HepG2 (cell line): Measurements from ENCODE around the gene PTPN14. TPM values are rescaled to one million over a fixed set of nuclear protein-coding genes. Genes with fewer than 3 reads are reported as not detected.
A peak's percentile ranks its signal among the peaks of the same experiment; 100 is the strongest.
"Not testable (repeated sequence)": the region's sequence is repeated elsewhere in the genome, so short reads cannot be mapped to it uniquely, and the experiment has no call there.

ENCODE experiments used
- ATAC-seq: fragments of 200-7000 bp; cut with Tn5 transposase; 3 replicates; pipeline ENCODE4 v1.9.1; 2020; ENCODE audit warnings: mild to moderate bottlenecking, moderate library complexity
- BruUV-seq: library from RNA; stranded (reverse); fragments of 400-500 nt; replicated peaks from 2 replicates; lab custom pipeline; 2021; lab: Mats Ljungman, UMichigan
- CTCF ChIA-PET: fragments of 300-600 bp; formaldehyde crosslinking; extraction: SDS; loops from one replicate; lab custom pipeline; 2021; ENCODE audit warnings: low total read pairs, inconsistent platforms, low intra/inter-chr PET ratio; lab: Yijun Ruan, JAX
- POLR2A ChIA-PET: fragments of 350-600 bp; sonication (Branson Sonifier 250); formaldehyde crosslinking; loops from one replicate; lab custom pipeline; 2020; ENCODE audit warnings: antibody characterized with exemption, inconsistent platforms; lab: Yijun Ruan, JAX
- DNase-seq: peaks from one replicate; pipeline ENCODE4 v3.0.0-alpha.2; 2015; ENCODE audit warnings: low spot score
- FAIRE-seq: peaks from 3 replicates; lab custom pipeline; 2011; peaks lifted over from hg19 to GRCh38; lab: Jason Lieb, UNC
- H2AFZ ChIP-seq: one replicate; pipeline ENCODE4 v1.6.1; 2011; ENCODE audit warnings: low read length, inconsistent platforms
- H3K27ac ChIP-seq: fragments of 300-600 bp; 3 replicates; pipeline ENCODE4 v1.8.0; 2011; ENCODE audit warnings: mixed run types, mild to moderate bottlenecking, mixed read lengths, low read length, inconsistent platforms; ENCODE audit not compliant: insufficient read depth; ENCODE audit errors: extremely low read length
- H3K27me3 ChIP-seq, 2 experiments: fragments of 200-600 bp in 1 of 2; 2 replicates in 1 of 2; 3 replicates in 1 of 2; pipeline versions ENCODE4 v1.6.0 to v1.8.0; 2011; ENCODE audit warnings: low read length in 2 of 2, mild to moderate bottlenecking in 2 of 2, moderate library complexity in 2 of 2, inconsistent platforms in 1 of 2; ENCODE audit not compliant: insufficient read depth in 2 of 2, control insufficient read depth in 1 of 2
- H3K36me3 ChIP-seq, 2 experiments: fragments of 200-600 bp in 1 of 2; replicated peaks in 1 of 2; 2 replicates in 1 of 2; 3 replicates in 1 of 2; pipeline versions ENCODE4 v1.5.1 to v1.8.0; 2011; ENCODE audit warnings: low read length in 2 of 2, inconsistent platforms in 1 of 2; ENCODE audit not compliant: insufficient read depth in 2 of 2, control insufficient read depth in 1 of 2
- H3K4me1 ChIP-seq: 2 replicates; pipeline ENCODE4 v1.5.1; 2012; ENCODE audit warnings: low read length, inconsistent platforms; ENCODE audit not compliant: insufficient read depth
- H3K4me2 ChIP-seq: 2 replicates; pipeline ENCODE4 v1.6.0; 2011; ENCODE audit warnings: low read depth, low read length, inconsistent platforms
- H3K4me3 ChIP-seq, 3 experiments: fragments of 200-600 bp in 1 of 3; sonication (generic), shearing (Covaris generic) in 1 of 3; replicated peaks in 1 of 3; 2 replicates each; pipeline ENCODE4 v1.5.1; 2011 to 2016; ENCODE audit warnings: low read length in 3 of 3, inconsistent platforms in 2 of 3, low read depth in 2 of 3, mild to moderate bottlenecking in 2 of 3, control low read depth in 1 of 3, mixed read lengths in 1 of 3; ENCODE audit not compliant: insufficient read depth in 1 of 3
- H3K79me2 ChIP-seq: one replicate; pipeline ENCODE4 v1.6.1; 2011; ENCODE audit warnings: low read length, inconsistent platforms; ENCODE audit not compliant: insufficient read depth
- H3K9ac ChIP-seq: 2 replicates; pipeline ENCODE4 v1.6.0; 2011; ENCODE audit warnings: mild to moderate bottlenecking, low read depth, low read length, inconsistent platforms; ENCODE audit not compliant: insufficient read depth
- H3K9me3 ChIP-seq: 2 replicates; pipeline ENCODE4 v1.5.1; 2012; ENCODE audit warnings: mild to moderate bottlenecking, low read length
- H4K20me1 ChIP-seq: 2 replicates; pipeline ENCODE4 v1.6.0; 2011; ENCODE audit warnings: inconsistent platforms, mild to moderate bottlenecking, low read length, moderate library complexity; ENCODE audit not compliant: insufficient read depth
- CREB1 ChIP-seq, 2 experiments: fragments of 450-650 bp in 1 of 2; IDR thresholded peaks; 2 replicates each; pipeline ENCODE4 v1.6.1; 2016 to 2017; ENCODE audit warnings: control low read depth in 1 of 2, mild to moderate bottlenecking in 1 of 2, missing compliant biosample characterization in 1 of 2, missing genetic modification characterization in 1 of 2
- CREM ChIP-seq, 2 experiments: sonication (generic) in 1 of 2; formaldehyde crosslinking in 1 of 2; IDR thresholded peaks; 2 replicates each; pipeline versions ENCODE4 v1.4.0 to v1.6.1; 2016 to 2020; ENCODE audit warnings: antibody characterized with exemption in 1 of 2, mild to moderate bottlenecking in 1 of 2, missing genetic modification reagents in 1 of 2
- KDM2A ChIP-seq: sonication (generic); formaldehyde crosslinking; IDR thresholded peaks from 2 replicates; pipeline ENCODE4 v1.4.0; 2020; ENCODE audit warnings: low read depth, missing genetic modification reagents, borderline replicate concordance
- MAFF ChIP-seq: IDR thresholded peaks from 2 replicates; pipeline ENCODE4 v1.6.1; 2011; ENCODE audit warnings: low read depth, low read length, improper control_type of control experiment
- MAFK ChIP-seq, 2 experiments: IDR thresholded peaks in 1 of 2; conservative IDR thresholded peaks in 1 of 2; 2 replicates each; pipeline ENCODE4 v1.6.1; 2011; ENCODE audit warnings: improper control_type of control experiment in 2 of 2, low read length in 2 of 2
- MEIS1 ChIP-seq: sonication (generic); formaldehyde crosslinking; IDR thresholded peaks from 2 replicates; pipeline ENCODE4 v1.9.0; 2021; ENCODE audit warnings: mild to moderate bottlenecking, missing genetic modification reagents, moderate library complexity, borderline replicate concordance
- SMYD3 ChIP-seq: sonication (generic); formaldehyde crosslinking; IDR thresholded peaks from 2 replicates; pipeline ENCODE4 v1.8.1; 2023; ENCODE audit warnings: mild to moderate bottlenecking, missing genetic modification reagents
- TOE1 ChIP-seq: sonication (generic); formaldehyde crosslinking; IDR thresholded peaks from 2 replicates; pipeline ENCODE4 v1.4.0; 2020; ENCODE audit warnings: mild to moderate bottlenecking, missing genetic modification reagents
- ZNF563 ChIP-seq: sonication (generic); formaldehyde crosslinking; IDR thresholded peaks from 2 replicates; pipeline ENCODE4 v1.8.0; 2022; ENCODE audit warnings: mild to moderate bottlenecking, moderate library complexity, missing genetic modification reagents
- ZSCAN30 ChIP-seq: sonication (generic); formaldehyde crosslinking; IDR thresholded peaks from 2 replicates; pipeline ENCODE4 v1.5.0; 2020; ENCODE audit warnings: mild to moderate bottlenecking, missing genetic modification reagents
- WGBS: methylation state at CpG from one replicate; pipeline ENCODE4 v1.1.6; 2017; ENCODE audit warnings: low lambda C conversion rate; 5-methylcytosine and 5-hydroxymethylcytosine counted together
- in situ Hi-C: cut with HindIII; loops from 2 replicates; pipeline ENCODE4 v1.10.0; 2017; ENCODE audit warnings: low pct_unique_long_range_greater_than_20kb; ENCODE audit not compliant: extremely low pct_ligation_motif_present
- intact Hi-C: fragments of 100-400 bp; cut with micrococcal nuclease; formaldehyde crosslinking; loops from one replicate; pipeline ENCODE4 v1.10.0; 2022; ENCODE audit not compliant: unreplicated experiment
- polyA plus RNA-seq, 8 experiments: library from polyadenylated mRNA; depleted of rRNA in 3 of 8; stranded (reverse) in 7 of 8; unstranded in 1 of 8; fragments of >200 nt; fragmentation: Illumina TruSeq in 4 of 8; extraction: Trizol in 4 of 8; gene quantifications; 2 replicates each; pipeline versions ENCODE4 v1.2.1 to v1.2.3, GENCODE V29; 2011 to 2016; ENCODE audit warnings: low read depth in 4 of 8, missing spikeins in 1 of 8, mixed read lengths in 1 of 8; ENCODE audit not compliant: insufficient read depth in 1 of 8
- total RNA-seq, 5 experiments: library from RNA; depleted of rRNA; stranded (reverse); fragments of >200 nt; fragmentation: Illumina TruSeq; extraction: Trizol; gene quantifications; 2 replicates each; pipeline ENCODE4 v1.2.3, GENCODE V29; 2016; ENCODE audit warnings: low read depth in 1 of 5

Gene PTPN14
- total and polyA plus RNA-seq, 2 of the 13 experiments (the other 11 are each of a cell fraction or from before 2014, with no cell fraction given): 3.9 to 4.7 TPM

DNA sequence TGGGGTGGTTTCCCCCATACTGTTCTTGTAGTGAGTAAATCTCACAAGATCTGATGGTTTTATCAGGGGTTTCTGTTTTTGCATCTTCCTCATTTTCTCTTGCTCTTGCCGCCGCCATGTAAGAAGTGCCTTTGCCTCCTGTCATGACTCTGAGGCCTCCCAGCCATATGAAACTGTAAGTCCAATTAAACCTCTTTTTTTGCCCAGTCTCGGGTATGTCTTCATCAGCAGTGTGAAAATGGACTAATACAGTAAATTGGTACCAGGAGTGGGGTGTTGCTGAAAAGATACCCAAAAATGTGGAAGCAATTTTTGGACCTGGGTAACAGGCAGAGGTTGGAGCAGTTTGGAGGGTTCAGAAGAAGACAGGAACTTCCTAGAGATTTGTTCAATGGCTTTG lies 24.7 kb upstream of the PTPN14 start:
- H3K27me3 ChIP-seq, DNase-seq, BruUV-seq, ATAC-seq, H3K79me2 ChIP-seq, H3K36me3 ChIP-seq, H3K4me1 ChIP-seq, intact Hi-C loops, H3K4me2 ChIP-seq, H4K20me1 ChIP-seq, H3K27ac ChIP-seq, in situ Hi-C loops, H3K4me3 ChIP-seq, H3K9ac ChIP-seq, POLR2A ChIA-PET, CTCF ChIA-PET, FAIRE-seq, H2AFZ ChIP-seq: not testable (repeated sequence)
- WGBS: 65% methylated on average over 3 of the region's 3 CpGs
- H3K9me3 ChIP-seq: peaks cover 15% of the 10 kb centered on the region

DNA sequence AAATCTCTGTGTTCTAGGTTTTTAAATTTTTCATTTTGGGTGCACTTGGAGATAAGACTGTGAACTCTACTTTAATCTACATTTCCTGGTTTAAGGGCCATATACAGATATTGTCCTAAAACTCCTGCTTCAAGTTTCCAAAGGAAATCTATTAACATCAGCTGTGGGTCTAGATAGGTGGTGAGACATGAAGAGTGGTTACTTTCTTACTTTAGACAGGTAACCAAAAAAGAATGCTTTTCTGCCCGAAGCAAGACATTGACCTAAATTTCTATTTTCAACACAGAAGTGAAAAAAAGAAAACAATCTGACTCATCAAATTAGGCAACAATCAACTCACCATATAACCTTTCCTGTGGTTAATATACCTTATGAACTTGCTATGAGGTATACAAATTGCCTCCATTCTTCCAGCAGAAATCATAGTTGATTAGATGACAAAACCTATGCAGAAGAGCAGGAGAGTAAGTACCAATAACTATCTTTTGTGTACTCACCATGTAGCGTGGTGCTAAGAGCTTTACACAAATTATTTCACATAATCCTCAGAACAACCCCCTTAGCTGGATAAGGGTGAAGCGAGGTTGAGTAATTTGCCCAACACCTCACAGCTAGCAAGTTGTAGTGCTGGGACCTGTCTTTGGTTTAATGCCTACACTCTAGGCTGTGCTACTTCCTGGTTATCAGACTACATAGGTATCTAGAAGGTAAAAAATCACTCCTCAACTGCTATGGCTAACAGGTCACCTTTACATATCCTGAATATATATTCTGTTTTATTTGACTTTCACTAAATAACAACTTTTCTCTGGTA lies 23.4 kb upstream of the PTPN14 start:
- no peaks in the 10 kb centered on the region for H4K20me1 ChIP-seq
- ChIA-PET CTCF (no interaction called here), POLR2A (no interaction called here)
- H3K4me3 ChIP-seq: no peak overlapping the region
- peaks cover 15% of the 10 kb centered on the region for H3K9me3 ChIP-seq
- no peaks in the 10 kb centered on the region for H3K4me1 ChIP-seq
- ATAC-seq (no peak), FAIRE-seq (no peak), DNase-seq (no peak)
- intact Hi-C loops: no loop called here
- no peaks in the 10 kb centered on the region for H3K79me2 ChIP-seq
- H3K4me2 ChIP-seq: no peak overlapping the region
- no TSS peak for BruUV-seq
- no peak overlapping the region for H3K9ac ChIP-seq
- no peak overlapping the region for H2AFZ ChIP-seq
- in situ Hi-C loops: no loop called here
- no peaks in the 10 kb centered on the region for H3K36me3 ChIP-seq
- no peak overlapping the region for H3K27ac ChIP-seq
- peaks cover 0 to 12% of the 10 kb centered on the region in 2 experiments; a peak in 3 of 5 replicates for H3K27me3 ChIP-seq
- 34% methylated on average over 3 of the region's 3 CpGs for WGBS
- TF ChIP-seq ZSCAN30 (CRISPR knock-in tag): no peak
- no peak for TF ChIP-seq SMYD3 (CRISPR knock-in tag)
- TF ChIP-seq ZNF563 (CRISPR knock-in tag): no peak
- peak in 1 of 2 experiments; percentile 60; a peak in 2 of 4 replicates for TF ChIP-seq MAFK (conservative IDR thresholded peaks at IDR 0.05 in 1 of 2, IDR thresholded peaks at IDR 0.05 in 1 of 2; ENCODE audit: low read length in 2 of 2)
- TF ChIP-seq CREM (IDR thresholded peaks at IDR 0.05): no peak
- no peak for TF ChIP-seq CREM (CRISPR knock-in tag; IDR thresholded peaks at IDR 0.05)
- no peak for TF ChIP-seq MEIS1 (CRISPR knock-in tag)
- no peak for TF ChIP-seq CREB1 (IDR thresholded peaks at IDR 0.05)
- TF ChIP-seq CREB1 (CRISPR knock-in tag; IDR thresholded peaks at IDR 0.05): no peak
- no peak for TF ChIP-seq KDM2A (CRISPR knock-in tag)
- peak; percentile 44; the same call in 1 of the 2 replicates for TF ChIP-seq MAFF
- no peak for TF ChIP-seq TOE1 (CRISPR knock-in tag)
